Measurements from ENCODE around the gene CCIN. TPM values are rescaled to one million over a fixed set of nuclear protein-coding genes. Genes with fewer than 3 reads are reported as not detected.

CCIN gene
- total and polyA plus RNA-seq, 2 donors from 2014 or later: 0.13 TPM; not detected in 1

- Histone ChIP-seq H3K9ac (ENCODE audit: low read length in 3 of 3) (no peak overlapping the region), H3K4me3 (ENCODE audit: low read length in 3 of 3) (no peak overlapping the region), H3K36me3 (ENCODE audit: control insufficient read depth in 2 of 3, insufficient read depth in 3 of 3, low read length in 3 of 3) (peaks cover 0 to 5% (median 0%) of the 10 kb centered on the region in 3 donors), H3K27me3 (ENCODE audit: control insufficient read depth, insufficient read depth, low read length) (no peaks in the 10 kb centered on the region), H3K9me3 (ENCODE audit: control insufficient read depth in 2 of 3, insufficient read depth in 1 of 3, low read length in 3 of 3) (no peaks in the 10 kb centered on the region), H3K27ac (ENCODE audit: low read depth in 2 of 2, low read length in 2 of 2) (no peak overlapping the region), H3K4me1 (ENCODE audit: control insufficient read depth in 2 of 3, insufficient read depth in 2 of 3, low read depth in 1 of 3, low read length in 3 of 3) (no peaks in the 10 kb centered on the region)
- FAIRE-seq: no peak
- TF ChIP-seq CTCF (IDR thresholded peaks at IDR 0.05; ENCODE audit: borderline replicate concordance, extremely low read depth, insufficient read depth): no peak
- DNase-seq: no peak
- intact Hi-C loops (cut with DNase I): no loop called here
Measured at GRCh38 chr9:36121971-36122370, 47.2 kb upstream of the CCIN start.

- TF ChIP-seq CTCF (IDR thresholded peaks at IDR 0.05; ENCODE audit: borderline replicate concordance, extremely low read depth, insufficient read depth): no peak
- no peaks in the 10 kb centered on the region for H3K27me3 ChIP-seq (ENCODE audit: control insufficient read depth, insufficient read depth, low read length)
- H3K4me3 ChIP-seq (ENCODE audit: low read length in 3 of 3): no peak overlapping the region
- no peaks in the 10 kb centered on the region for H3K9me3 ChIP-seq (ENCODE audit: control insufficient read depth in 2 of 3, insufficient read depth in 1 of 3, low read length in 3 of 3)
- intact Hi-C loops (cut with DNase I): no loop called here
- H3K36me3 ChIP-seq (ENCODE audit: control insufficient read depth in 2 of 3, insufficient read depth in 3 of 3, low read length in 3 of 3): peaks cover 0 to 5% (median 0%) of the 10 kb centered on the region in 3 donors
- no peak overlapping the region for H3K27ac ChIP-seq (ENCODE audit: low read depth in 2 of 2, low read length in 2 of 2)
- H3K9ac ChIP-seq (ENCODE audit: low read length in 3 of 3): no peak overlapping the region
- no peaks in the 10 kb centered on the region for H3K4me1 ChIP-seq (ENCODE audit: control insufficient read depth in 2 of 3, insufficient read depth in 2 of 3, low read depth in 1 of 3, low read length in 3 of 3)
- FAIRE-seq (no peak), DNase-seq (no peak)
Measured at GRCh38 chr9:36123515-36123914, 45.7 kb upstream of the CCIN start.

GRCh38 chr9:36125062-36125855 lies 43.9 kb upstream of the CCIN start:
- FAIRE-seq: no peak
- H3K27me3 ChIP-seq (ENCODE audit: control insufficient read depth, insufficient read depth, low read length): no peaks in the 10 kb centered on the region
- intact Hi-C loops (cut with DNase I): no loop called here
- no peak for DNase-seq
- no peak for TF ChIP-seq CTCF (IDR thresholded peaks at IDR 0.05; ENCODE audit: borderline replicate concordance, extremely low read depth, insufficient read depth)
- peaks cover 0 to 5% (median 0%) of the 10 kb centered on the region in 3 donors for H3K36me3 ChIP-seq (ENCODE audit: control insufficient read depth in 2 of 3, insufficient read depth in 3 of 3, low read length in 3 of 3)
- no peak overlapping the region for H3K27ac ChIP-seq (ENCODE audit: low read depth in 2 of 2, low read length in 2 of 2)
- no peaks in the 10 kb centered on the region for H3K4me1 ChIP-seq (ENCODE audit: control insufficient read depth in 2 of 3, insufficient read depth in 2 of 3, low read depth in 1 of 3, low read length in 3 of 3)
- H3K9ac ChIP-seq (ENCODE audit: low read length in 3 of 3): no peak overlapping the region
- no peaks in the 10 kb centered on the region for H3K9me3 ChIP-seq (ENCODE audit: control insufficient read depth in 2 of 3, insufficient read depth in 1 of 3, low read length in 3 of 3)
- H3K4me3 ChIP-seq (ENCODE audit: low read length in 3 of 3): no peak overlapping the region
